Fibroblast of peridontal ligament (primary cell): ENCODE results near the gene CHRM1.

Experiments
- DNase-seq: peaks from one replicate; pipeline ENCODE4 v3.0.0-alpha.2; 2010; ENCODE audit errors: extremely low read depth

CHRM1 gene

DNA sequence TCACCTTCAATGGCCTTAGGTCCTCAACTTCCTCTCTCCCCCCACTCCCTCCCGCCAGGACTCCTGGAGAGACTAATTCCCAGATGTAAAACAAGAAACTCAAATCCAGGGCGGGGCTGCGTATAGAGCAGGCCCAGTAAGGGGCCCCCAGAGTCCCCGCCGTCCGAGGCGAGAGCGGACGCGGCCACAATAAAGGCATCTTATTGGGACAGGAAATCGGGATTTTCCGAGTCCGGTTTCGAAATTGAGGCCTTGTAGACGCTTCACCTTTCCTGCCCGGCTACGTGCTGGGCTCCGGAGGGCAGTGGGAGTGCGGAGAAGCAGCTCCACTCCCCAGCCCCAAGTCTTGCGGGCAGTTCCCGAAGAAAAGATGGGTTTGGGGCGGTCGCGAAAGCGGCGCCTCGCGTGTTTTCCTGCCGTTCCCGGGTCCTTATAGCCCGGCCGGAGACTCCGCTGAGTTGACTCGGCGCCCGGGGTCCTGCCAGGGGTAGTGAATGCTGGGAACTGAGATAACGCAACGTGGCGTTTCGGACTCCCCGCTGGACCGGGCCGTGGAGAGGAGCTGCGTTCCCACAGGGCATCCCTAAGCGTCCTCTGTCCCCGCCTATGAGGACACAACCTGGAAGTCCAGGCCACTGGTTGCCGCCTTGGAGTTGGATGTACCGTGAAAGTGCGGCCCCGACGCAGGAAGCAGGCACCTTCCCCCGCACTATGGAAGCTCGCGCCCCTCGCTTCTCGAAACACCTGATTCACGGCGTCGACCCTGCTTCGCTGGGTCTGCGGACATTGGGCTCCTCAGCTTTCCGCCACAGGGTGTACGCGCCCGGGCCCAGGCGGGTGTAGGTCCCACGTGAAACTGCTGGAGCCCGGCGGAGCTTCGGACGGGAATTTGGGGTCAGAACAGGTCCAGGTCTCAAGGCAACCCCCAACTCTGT lies 4.8 kb upstream of the CHRM1 start:
- DNase-seq: no peak

DNA sequence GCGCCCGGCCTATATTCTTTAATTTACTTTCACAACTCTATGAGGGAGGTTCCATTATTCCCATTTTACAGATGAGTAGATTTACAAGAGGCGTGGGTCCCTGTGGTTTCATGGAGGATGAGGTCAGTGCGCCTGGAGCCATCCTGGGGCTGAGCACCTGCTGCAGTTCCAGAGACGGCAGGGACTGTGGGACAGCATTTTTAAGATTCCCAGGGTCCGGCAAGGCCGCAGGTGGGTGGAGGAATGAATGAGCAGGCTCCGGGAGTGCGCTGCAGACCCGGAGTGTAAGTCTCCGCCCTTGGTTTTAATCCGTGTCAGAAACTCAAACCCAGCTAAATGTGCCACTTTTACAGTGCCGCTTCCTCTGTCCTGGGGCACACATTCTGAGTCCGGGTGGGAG lies 4.1 kb upstream of the CHRM1 start:
- no peak for DNase-seq

DNA sequence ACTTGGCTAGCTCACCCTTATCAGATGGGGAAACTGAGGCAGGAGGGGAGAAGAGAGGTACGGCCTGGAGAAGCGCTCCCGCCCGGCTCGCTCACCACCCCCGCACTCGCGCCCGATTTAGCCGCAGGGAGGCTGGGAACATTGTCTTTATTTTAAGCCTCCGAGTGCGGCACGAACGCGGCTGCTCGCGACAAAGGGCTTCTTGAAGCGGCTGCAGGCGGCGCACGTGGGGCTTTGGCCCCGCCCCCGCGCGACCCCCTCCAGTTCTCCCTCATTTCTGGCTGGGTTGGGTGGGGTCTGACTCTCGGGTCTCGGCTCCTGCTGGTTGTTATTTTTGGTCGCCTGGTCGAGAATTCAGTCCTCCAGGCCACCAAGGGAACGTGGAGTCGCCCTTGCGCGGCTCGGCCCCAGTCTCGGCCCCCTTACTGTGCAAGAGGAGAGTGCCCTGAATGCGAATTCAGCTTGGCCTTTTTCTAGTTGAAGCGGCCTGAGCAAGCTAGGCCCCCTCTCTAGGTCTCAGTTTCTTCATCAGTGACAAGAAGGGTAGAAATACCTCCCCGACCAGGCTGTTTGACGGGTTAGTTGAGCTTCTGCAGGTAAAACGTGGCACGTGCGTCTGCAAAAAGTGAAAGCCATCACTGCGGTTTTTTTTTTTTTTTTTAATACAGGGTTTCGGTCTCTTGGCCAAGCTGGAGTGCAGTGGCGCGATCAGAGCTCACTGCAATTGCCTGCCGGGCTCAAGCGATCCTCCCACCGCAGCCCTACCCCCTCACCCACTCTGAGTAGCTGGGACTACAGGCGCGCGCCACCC lies 2.6 kb upstream of the CHRM1 start:
- no peak for DNase-seq

DNA sequence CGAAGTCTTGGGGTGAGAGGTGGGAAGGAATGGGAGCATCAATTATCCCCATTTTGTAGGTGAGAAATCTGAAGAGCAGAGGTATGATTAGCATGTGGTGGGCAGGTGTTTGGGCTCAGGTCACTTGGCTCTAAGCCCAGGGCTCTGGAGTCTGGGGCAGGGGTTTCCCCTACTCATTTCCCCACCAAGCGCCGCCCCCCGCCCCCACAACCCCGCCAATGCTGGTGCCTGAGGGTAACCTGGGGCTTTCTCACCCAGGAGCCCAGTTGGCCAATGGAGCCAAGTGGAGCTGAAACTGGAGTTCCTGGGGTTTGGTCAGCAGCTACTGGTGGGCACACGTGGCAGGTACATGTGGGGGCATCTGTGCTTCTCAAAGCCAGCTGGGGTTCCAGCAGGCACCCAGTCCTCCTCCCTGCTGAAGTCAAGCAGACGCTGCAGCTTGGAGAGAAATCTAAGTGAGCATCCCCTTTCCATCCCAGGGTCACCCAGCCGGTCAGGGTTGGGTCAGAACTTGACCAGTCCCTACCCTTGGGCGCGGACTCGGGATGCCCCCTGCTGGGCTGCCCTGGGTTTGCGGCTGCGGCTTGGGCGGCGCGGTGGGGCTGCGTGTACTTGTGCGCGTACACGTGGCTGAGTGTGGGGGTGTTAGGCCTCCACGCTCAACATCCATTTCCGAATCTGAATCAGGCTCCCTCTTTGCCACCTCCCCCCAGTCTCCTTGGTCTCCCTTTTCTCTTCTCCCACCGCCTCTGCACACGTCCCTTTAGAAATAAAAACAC lies 1.7 kb upstream of the CHRM1 start:
- no peak for DNase-seq

DNA sequence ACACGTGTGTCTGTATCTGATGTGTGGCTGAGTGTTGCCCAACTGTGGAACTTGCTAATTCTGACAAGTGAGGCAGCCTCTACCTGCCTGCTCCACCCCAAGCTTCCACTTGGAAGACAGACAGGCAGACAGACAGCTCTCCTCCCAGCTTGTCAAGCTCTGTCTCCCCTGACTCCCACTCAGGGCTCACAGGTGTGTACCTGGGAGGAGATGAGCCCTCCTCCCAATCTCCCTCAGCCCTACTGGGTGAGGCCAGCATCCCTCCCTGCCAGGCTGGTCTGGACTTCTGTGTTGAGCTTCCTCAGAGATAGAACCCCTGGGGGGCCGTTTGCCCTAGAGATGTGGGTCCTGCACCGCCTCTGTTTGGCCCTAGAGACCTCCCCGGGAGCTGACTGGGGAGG lies 1.0 kb upstream of the CHRM1 start:
- no peak for DNase-seq

DNA sequence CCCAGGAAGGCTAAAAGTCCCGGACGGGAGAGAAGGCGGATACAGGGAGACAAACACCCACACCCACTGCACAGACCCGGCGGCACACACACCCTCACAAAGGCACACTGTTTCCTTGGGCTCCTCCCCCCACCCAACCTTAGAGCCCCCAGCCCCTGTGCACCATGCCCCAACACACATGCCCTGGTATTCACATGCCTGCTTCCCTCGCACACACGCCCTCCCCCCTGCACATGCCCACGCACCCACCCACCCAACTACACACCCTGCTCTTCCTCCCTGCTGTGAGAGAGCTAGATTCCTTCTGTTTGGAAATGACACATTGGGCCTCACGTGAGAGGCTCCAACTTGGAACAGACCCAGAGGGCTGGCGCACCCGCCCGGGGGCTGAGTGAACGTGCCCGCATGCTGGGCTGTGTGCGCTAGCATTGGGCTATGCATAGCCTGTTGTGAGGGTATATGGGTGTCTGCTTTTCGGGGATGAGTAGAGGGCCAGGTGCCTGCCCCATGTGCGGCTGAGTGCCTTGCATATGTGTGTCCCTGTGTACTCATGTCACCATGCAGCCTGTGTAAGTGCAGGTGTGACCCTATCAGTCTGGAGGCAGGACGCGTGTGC lies 518 bp upstream of the CHRM1 start:
- peak; percentile 19 for DNase-seq

DNA sequence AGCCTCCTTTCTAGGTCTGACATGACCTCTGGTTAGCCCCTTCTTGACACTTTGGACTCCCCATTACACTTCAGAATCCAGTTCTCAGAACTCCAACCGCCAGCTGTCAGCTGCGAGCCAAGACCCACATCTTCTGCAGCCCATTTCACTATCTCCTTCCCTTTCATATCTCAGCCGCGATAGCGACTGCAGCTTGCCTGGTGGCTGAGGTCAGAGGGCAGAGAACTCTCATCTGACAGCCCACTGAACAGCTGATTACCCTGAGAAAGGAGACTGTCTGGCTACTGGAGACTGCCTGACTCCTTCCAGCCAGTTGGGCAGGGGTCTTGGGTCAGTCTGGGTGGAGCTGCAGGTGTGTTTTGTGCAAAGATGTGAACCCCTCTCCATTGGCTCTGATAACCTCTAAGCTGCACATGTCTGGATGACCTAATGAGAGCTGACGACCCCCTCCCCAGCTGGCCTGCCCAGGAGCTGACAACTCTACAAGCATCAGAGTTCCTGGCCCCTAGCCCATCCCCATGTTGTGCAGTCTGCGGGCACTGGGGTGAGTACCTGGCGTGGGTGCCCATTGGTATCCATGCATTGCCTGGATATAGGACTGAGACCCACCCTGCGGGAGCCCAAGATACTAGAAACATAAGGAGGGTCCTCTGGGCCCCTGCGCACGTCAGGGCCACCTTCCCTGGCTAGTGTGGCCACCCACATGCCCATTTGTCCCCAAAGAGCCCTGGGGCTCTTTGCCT lies 1.1 kb downstream of the CHRM1 start:
- no peak for DNase-seq

DNA sequence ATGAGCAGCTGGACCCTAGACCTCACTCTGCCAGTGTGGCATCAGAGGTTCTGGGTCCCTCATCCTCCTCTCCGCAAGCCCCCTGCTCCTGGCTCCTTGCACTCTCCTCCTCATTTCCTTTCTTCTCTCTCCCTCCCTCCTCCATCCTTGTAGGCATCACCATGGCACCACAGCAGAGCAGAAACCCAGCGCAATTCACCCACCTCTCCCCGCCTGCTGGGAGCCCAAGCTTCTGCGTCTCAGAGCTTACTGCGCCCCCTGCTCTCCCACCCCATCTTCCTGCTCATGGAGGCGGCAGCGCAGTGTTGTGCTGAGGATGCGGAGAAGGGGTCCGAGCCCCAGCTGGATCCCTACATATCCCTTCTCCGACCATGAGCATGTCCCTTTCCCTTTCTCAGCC lies 1.7 kb downstream of the CHRM1 start:
- DNase-seq: no peak

DNA sequence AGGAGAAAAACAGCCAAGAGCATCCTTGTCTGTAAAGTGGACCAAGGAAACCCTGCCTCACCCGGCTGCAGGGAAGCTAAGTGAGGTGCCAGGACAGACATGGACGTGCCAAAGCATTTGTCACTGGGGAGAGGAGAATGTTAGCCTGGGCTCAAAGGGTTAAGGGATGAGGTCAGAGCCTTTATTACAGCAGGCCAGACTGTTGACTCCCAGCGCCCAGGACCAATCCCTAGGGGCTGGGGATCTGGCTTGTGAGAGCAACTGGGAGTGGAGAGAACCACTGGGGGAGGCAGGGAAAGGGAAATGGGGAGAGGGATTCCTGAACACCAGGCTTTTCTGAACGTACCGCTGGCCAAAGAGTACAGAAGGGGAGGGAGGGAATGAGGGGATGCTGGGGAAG lies 2.6 kb downstream of the CHRM1 start:
- no peak for DNase-seq

DNA sequence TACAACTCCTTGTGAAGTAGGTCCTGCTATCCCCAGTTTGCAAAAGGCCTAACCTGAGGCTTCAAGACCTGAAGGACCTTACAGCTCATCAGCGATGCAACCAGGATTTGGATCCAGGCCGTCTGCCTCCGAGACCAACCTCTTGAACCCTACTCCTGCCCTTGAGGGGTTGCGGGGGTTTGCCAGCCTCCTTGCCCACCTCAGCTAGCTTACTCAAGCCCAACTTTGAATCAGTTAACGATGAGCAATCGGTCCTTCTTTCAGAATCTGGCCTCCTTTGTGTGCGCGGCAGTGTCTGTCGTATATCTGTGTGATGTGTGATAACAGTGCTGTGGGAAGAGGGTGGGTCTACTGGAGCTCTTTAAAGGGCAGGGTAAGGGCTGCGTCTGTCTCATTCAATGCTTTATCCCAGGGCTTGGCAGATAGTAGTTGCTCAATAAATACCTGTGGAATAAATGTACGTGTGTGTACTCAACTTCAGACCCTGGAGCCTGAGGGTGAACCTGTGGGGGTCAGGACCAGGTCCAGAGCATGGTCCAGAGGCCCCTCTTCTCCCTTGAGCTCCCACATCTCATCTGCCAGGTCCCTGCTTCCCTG lies 3.2 kb downstream of the CHRM1 start:
- DNase-seq: no peak

DNA sequence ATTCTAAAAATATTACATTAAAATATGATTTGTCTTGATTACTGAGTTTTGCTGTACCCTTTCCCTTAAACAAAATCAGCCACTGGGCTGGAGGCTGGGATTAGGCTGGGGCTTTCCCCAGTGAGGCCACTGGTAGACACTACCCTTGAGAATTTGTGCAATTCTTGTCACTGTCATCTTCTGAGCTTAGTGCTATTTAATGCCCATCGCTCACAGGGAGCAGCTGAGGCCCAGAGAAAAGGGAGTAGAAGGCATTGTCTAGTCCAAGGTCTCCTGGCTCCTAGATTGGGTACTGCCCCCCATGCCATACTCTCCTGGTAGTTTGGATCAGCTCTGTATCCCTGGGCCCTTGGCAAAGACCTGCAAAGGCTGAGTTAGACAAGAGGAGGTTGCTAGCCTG lies 6.7 kb downstream of the CHRM1 start:
- DNase-seq: no peak

DNA sequence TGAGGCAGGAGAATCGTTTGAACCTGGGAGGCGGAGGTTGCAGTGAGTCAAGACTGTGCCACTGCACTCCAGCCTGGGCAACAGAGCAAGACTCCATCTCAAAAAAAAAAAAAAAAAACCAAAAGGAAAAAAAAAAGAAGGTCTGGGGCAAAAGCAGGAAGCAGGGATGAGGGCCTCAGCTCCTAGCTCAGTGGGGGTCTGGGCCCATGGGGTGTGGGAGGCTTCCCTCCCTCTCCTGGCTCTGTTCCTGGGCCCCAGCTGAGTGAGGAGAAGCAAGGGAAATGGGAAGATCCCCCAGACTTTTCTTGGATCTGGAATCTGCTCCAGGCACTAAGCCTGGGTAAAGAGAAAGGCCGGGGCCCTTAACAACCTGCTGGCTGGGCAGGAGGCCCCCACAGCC lies 8.9 kb downstream of the CHRM1 start:
- no peak for DNase-seq

DNA sequence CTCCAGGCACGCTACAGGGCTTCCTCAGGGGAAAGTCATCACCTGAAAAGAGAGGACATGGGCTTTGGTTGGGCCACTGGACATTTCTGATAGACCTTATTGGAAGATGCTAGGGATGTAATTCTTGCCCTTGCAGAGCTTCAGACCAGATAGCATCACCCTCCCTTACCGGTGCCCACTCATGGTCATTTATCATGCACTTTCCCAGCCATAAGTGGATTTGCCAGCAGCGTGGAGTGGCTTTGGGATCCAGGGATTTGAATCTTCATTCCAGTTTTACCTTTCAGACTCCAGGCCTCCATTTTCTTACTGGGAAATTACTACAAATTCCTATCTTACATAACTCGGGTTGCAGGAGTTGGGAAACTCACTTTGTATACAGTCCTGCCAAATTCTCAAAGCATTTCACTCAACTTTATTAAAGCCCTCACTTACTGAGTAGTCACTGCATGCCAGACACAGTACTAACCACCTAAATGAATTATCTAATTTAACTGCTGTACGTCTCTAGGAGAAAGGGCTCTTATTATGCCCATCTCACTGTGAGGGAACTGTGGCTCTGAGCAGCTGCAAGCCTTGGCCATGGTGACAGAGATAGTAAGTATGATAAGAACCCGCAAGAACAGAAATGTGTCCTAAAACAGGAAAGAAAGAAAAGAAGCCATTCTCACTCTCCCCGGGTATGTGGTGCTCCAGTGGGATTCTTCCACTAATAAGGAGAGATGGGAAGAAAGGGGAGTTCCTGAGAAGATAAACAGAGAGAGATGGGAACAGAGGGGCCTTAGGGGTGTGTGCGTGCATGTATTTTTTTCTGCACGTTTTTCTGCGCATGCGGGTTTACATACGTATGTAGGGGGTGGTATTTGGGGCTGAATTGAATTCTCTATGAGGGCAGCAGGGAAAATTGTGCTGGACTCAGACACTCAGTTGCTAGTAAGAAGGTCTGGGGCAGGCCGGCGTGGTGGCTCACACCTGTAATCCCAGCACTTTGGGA lies 9.7 kb downstream of the CHRM1 start:
- DNase-seq: peak; percentile 33

DNA sequence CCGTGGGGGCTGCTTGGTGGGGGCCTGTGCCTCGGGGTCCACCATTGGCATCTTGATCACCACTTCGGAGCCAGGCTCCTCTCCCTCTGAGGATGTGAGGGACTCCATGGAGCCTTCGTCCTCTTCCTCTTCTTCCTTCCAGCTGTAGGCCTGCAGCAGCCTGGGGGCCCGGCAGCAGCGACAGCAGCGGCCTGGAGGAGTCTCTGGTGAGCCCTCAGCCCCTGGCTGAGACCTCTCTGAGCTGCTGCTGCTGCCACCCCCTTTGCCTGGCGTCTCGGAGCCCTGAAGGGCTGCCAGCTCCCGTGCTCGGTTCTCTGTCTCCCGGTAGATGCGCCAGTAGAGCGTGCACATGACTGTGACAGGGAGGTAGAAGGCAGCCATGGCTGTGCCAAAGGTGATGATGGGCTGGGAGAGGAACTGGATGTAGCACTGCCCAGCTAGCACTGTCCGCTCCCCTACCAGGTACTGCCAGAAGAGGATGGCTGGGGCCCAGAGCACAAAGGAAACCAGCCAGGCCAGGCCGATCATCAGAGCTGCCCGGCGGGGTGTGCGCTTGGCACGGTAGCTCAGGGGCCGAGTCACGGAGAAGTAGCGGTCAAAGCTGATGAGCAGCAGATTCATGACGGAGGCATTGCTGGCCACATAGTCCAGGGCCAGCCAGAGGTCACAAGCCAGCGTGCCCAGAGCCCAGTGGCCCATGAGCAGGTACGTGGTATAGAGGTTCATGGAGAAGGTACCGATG lies 10.9 kb downstream of the CHRM1 start:
- no peak for DNase-seq

DNA sequence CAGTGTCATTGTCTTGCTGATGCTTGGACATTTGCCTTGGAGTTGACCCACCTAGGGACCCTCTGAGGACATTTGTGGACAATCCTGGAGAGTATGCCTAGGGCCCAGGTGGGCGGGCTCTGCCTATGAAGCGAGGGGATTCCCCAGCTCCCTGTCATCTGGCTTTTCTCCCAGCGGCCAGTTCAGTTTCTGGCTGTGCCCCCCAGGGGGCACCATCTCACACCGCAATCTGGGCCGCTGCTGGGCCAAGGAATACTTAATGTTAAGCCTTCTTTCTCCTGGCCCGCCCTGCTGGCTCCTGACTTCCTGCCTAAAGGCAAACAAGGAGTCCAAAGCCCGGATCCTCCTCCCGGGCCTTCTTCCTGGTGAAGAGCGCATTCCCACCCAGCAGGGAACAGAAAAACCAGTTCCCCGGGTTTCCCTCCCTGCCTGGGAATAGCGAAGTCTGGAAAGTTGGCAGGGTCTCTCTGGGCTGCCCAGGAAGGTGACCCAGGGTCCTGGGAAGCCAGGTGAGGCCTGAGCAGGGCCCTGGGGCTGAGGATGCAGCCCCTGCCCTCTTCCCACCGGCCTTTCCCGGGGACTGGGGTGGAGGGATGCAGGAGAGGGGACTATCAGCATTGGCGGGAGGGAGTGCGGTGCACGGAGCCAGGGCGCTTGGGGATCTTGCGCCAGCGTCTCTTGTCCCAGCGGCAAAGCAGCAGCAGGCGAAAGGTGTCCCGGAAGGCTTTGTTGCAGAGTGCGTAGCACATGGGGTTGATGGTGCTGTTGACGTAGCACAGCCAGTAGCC lies 11.9 kb downstream of the CHRM1 start:
- peak; percentile 62 for DNase-seq

DNA sequence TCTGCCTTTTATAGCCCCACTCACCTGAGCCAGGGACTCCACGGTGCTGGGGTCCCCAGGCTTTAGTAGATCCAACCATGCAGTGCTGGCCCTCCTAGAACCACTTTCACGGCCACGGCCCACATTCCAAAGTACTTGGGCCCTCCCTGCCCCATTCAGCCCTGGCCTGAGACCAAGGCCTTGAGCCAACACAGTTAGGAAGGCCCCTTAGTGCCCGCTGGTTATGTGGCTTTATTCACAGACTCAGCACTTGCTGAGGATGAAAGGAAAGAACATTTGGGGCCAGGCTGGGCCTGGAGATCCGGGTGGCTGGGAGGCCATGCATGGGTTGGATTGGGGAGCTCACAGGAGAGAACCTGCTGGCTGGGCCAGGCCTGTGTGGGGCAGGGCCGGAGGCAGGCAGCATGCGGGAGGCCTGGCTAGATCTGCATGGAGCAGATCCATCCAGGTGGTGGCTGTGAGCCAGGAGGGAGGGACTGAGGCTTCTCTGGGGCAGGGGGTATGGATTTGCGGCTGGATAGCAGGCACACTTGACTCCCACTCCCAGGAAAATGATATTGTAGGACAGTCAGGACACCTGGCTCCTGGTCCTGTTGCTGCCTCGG lies 12.6 kb downstream of the CHRM1 start:
- DNase-seq: no peak

DNA sequence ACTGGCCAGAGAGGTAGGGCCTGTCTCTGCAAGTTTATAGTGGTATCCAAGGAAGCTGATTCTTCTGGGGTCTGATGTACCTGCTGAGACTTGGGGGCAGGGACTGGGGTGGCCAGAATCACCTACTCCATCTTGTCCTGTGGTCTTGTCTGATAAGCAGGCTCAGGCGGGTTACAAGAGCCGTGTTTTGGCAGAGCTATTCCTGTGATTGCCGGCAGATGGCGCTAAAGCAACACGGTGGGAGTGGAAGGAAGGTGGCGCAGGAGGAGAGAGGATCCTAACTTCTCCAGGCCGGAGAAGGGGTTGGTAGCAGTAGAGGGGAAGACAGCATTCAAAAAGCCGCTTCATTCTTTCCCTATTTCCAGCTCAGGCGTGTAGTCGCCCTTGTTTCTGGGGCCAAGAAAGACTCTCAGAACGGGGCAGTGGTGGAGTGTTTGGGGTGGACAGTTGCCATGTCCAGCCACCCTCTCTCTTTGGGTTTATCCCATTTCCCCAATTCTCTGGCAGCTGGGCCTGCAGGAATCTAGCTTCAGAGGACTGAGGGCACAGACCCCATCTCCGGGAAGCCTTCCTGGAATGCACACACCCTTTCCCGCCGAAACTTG lies 15.1 kb downstream of the CHRM1 start:
- DNase-seq: peak; percentile 88
